Fibroblast of lung (primary cell): ENCODE data around the gene XPO6. TPM values are rescaled to one million over a fixed set of nuclear protein-coding genes. Genes with fewer than 3 reads are reported as not detected.
"Not testable (repeated sequence)": the region's sequence is repeated elsewhere in the genome, so short reads cannot be mapped to it uniquely, and the experiment has no call there.

Experiments
- DNase-seq, 2 donors: peaks; one replicate each; pipeline versions ENCODE4 v3.0.0 to v3.0.0-alpha.2; 2010; ENCODE audit warnings: low read depth in 2 of 2
- H2AFZ ChIP-seq: 2 replicates; pipeline ENCODE4 v1.5.1; 2012; ENCODE audit warnings: low read length, control low read depth, inconsistent platforms
- H3K27ac ChIP-seq: 2 replicates; pipeline ENCODE4 v1.5.1; 2011; ENCODE audit warnings: low read length, control low read depth; ENCODE audit not compliant: insufficient read depth
- H3K27me3 ChIP-seq: 2 replicates; pipeline ENCODE4 v1.5.1; 2011; ENCODE audit warnings: mild to moderate bottlenecking, low read length; ENCODE audit not compliant: control insufficient read depth, insufficient read depth
- H3K36me3 ChIP-seq: 2 replicates; pipeline ENCODE4 v1.5.1; 2011; ENCODE audit warnings: low read length; ENCODE audit not compliant: control insufficient read depth, insufficient read depth
- H3K4me1 ChIP-seq: 2 replicates; pipeline ENCODE4 v1.5.1; 2011; ENCODE audit warnings: low read length; ENCODE audit not compliant: control insufficient read depth, insufficient read depth; ENCODE audit errors: extremely low read depth
- H3K4me2 ChIP-seq: 2 replicates; pipeline ENCODE4 v1.5.1; 2011; ENCODE audit warnings: low read length, control low read depth; ENCODE audit not compliant: insufficient read depth; ENCODE audit errors: extremely low read depth
- H3K4me3 ChIP-seq, 4 experiments: fragments of 200-600 bp in 1 of 4; sonication (generic) in 1 of 4; replicated peaks in 1 of 4; 2 replicates each; pipeline ENCODE4 v1.5.1; 2011 to 2016; ENCODE audit warnings: low read length in 4 of 4, low read depth in 3 of 4, mild to moderate bottlenecking in 3 of 4, control low read depth in 2 of 4, inconsistent platforms in 1 of 4, mixed read lengths in 1 of 4; ENCODE audit not compliant: insufficient read depth in 1 of 4; ENCODE audit errors: control extremely low read depth in 1 of 4
- H3K79me2 ChIP-seq: 2 replicates; pipeline ENCODE4 v1.5.1; 2012; ENCODE audit warnings: mild to moderate bottlenecking, low read length, inconsistent platforms; ENCODE audit not compliant: control insufficient read depth, insufficient read depth
- H3K9ac ChIP-seq: 2 replicates; pipeline ENCODE4 v1.5.1; 2011; ENCODE audit warnings: mild to moderate bottlenecking, low read length, control low read depth; ENCODE audit not compliant: insufficient read depth
- H3K9me3 ChIP-seq: 2 replicates; pipeline ENCODE4 v1.5.1; 2012; ENCODE audit warnings: low read depth, low read length; ENCODE audit not compliant: control insufficient read depth, insufficient read depth
- H4K20me1 ChIP-seq: 2 replicates; pipeline ENCODE4 v1.5.1; 2011; ENCODE audit warnings: low read length; ENCODE audit not compliant: control insufficient read depth, insufficient read depth; ENCODE audit errors: extremely low read depth
- CTCF ChIP-seq, 2 donors: IDR thresholded peaks in 1 of 2; conservative IDR thresholded peaks in 1 of 2; 1 replicate in 1 of 2; 2 replicates in 1 of 2; pipeline ENCODE4 v1.5.1; 2011 to 2012; ENCODE audit warnings: low read length in 2 of 2, control low read depth in 1 of 2, inconsistent platforms in 1 of 2, low read depth in 1 of 2, mild to moderate bottlenecking in 1 of 2
- EZH2 ChIP-seq: IDR thresholded peaks from 2 replicates; pipeline ENCODE4 v1.5.1; 2012; ENCODE audit warnings: low read length, control low read depth, mild to moderate bottlenecking; ENCODE audit errors: missing control alignments
- polyA plus RNA-seq, 2 donors: library from polyadenylated mRNA; depleted of rRNA in 1 of 2; stranded (reverse) in 1 of 2; unstranded in 1 of 2; fragments of >200 nt; gene quantifications; 2 replicates each; pipeline ENCODE4 v1.2.1, GENCODE V29; 2011 to 2012; ENCODE audit warnings: missing spikeins in 1 of 2
- total RNA-seq: library from RNA; depleted of rRNA; stranded (reverse); fragments of >200 nt; gene quantifications from 2 replicates; pipeline ENCODE4 v1.2.1, GENCODE V29; 2014

Gene XPO6
- total and polyA plus RNA-seq, 2 donors (not counting 1 experiment from before 2014, with no cell fraction given) = 134 to 185 TPM

- Histone ChIP-seq H2AFZ (no peak overlapping the region), H4K20me1 (no peaks in the 10 kb centered on the region), H3K36me3 (no peaks in the 10 kb centered on the region), H3K27me3 (no peaks in the 10 kb centered on the region), H3K9me3 (no peaks in the 10 kb centered on the region), H3K4me2 (no peak overlapping the region), H3K4me3 (no peak overlapping the region), H3K27ac (no peak overlapping the region), H3K79me2 (no peaks in the 10 kb centered on the region), H3K9ac (no peak overlapping the region), H3K4me1 (no peaks in the 10 kb centered on the region)
- no peak for TF ChIP-seq CTCF (conservative IDR thresholded peaks at IDR 0.05 in 1 of 2, IDR thresholded peaks at IDR 0.05 in 1 of 2; ENCODE audit: low read depth in 1 of 2, low read length in 2 of 2)
- TF ChIP-seq EZH2 = no peak
- DNase-seq = no peak
These were observed 30.2 kb upstream of the XPO6 start for GRCh38 chr16:28241924-28242323.

- DNase-seq = no peak
- Histone ChIP-seq H3K36me3 (no peaks in the 10 kb centered on the region), H4K20me1 (no peaks in the 10 kb centered on the region), H3K9ac (no peak overlapping the region), H3K27ac (no peak overlapping the region), H3K4me1 (no peaks in the 10 kb centered on the region), H3K79me2 (no peaks in the 10 kb centered on the region), H3K27me3 (no peaks in the 10 kb centered on the region), H3K4me3 (no peak overlapping the region), H3K9me3 (no peaks in the 10 kb centered on the region), H3K4me2 (no peak overlapping the region), H2AFZ (no peak overlapping the region)
- no peak for TF ChIP-seq CTCF (conservative IDR thresholded peaks at IDR 0.05 in 1 of 2, IDR thresholded peaks at IDR 0.05 in 1 of 2; ENCODE audit: low read depth in 1 of 2, low read length in 2 of 2)
- no peak for TF ChIP-seq EZH2
These were observed 26.1 kb upstream of the XPO6 start for GRCh38 chr16:28237754-28238357.

GRCh38 chr16:28231763-28232162, 20.0 kb upstream of the XPO6 start:
- TF ChIP-seq EZH2 = no peak
- TF ChIP-seq CTCF (conservative IDR thresholded peaks at IDR 0.05 in 1 of 2, IDR thresholded peaks at IDR 0.05 in 1 of 2; ENCODE audit: low read depth in 1 of 2, low read length in 2 of 2) = no peak
- no peak overlapping the region for H3K9ac ChIP-seq
- no peaks in the 10 kb centered on the region for H3K4me1 ChIP-seq
- DNase-seq = no peak
- H2AFZ ChIP-seq = no peak overlapping the region
- no peaks in the 10 kb centered on the region for H3K9me3 ChIP-seq
- H3K4me3 ChIP-seq = no peak overlapping the region
- H3K4me2 ChIP-seq = no peak overlapping the region
- H3K27ac ChIP-seq = no peak overlapping the region
- H3K79me2 ChIP-seq = no peaks in the 10 kb centered on the region
- no peaks in the 10 kb centered on the region for H4K20me1 ChIP-seq
- H3K27me3 ChIP-seq = no peaks in the 10 kb centered on the region
- H3K36me3 ChIP-seq = no peaks in the 10 kb centered on the region

- H3K9ac ChIP-seq, H3K4me3 ChIP-seq, H3K4me1 ChIP-seq, DNase-seq, H2AFZ ChIP-seq, H3K9me3 ChIP-seq, H3K36me3 ChIP-seq, H3K27ac ChIP-seq, H3K4me2 ChIP-seq, H4K20me1 ChIP-seq, H3K27me3 ChIP-seq, H3K79me2 ChIP-seq: not testable (repeated sequence)
These were observed 12.1 kb upstream of the XPO6 start for GRCh38 chr16:28223909-28224308.

GRCh38 chr16:28219777-28220176, 8.0 kb upstream of the XPO6 start:
- H3K79me2 ChIP-seq, H3K36me3 ChIP-seq, H4K20me1 ChIP-seq, H3K4me2 ChIP-seq, H2AFZ ChIP-seq, H3K4me3 ChIP-seq, H3K4me1 ChIP-seq, H3K27me3 ChIP-seq, H3K27ac ChIP-seq, H3K9me3 ChIP-seq, DNase-seq, H3K9ac ChIP-seq: not testable (repeated sequence)
